Muscle layer of colon (tissue), 2 donors: Measurements from ENCODE around the gene PLEKHG5.

Source experiments
- H3K27ac ChIP-seq: one replicate; pipeline ENCODE4 v1.7.0; 2013; ENCODE audit warnings: low read depth, mild to moderate bottlenecking, low read length, moderate library complexity
- H3K27me3 ChIP-seq, 2 donors: one replicate each; pipeline ENCODE4 v1.7.0; 2013; ENCODE audit warnings: low read length in 2 of 2, mild to moderate bottlenecking in 2 of 2; ENCODE audit not compliant: insufficient read depth in 2 of 2, control insufficient read depth in 1 of 2
- H3K36me3 ChIP-seq: one replicate; pipeline ENCODE4 v1.7.0; 2013; ENCODE audit warnings: mild to moderate bottlenecking, low read length; ENCODE audit not compliant: insufficient read depth
- H3K4me1 ChIP-seq: one replicate; pipeline ENCODE4 v1.7.0; 2013; ENCODE audit warnings: mild to moderate bottlenecking, low read length; ENCODE audit not compliant: insufficient read depth
- H3K4me3 ChIP-seq, 2 donors: one replicate each; pipeline ENCODE4 v1.7.0; 2013; ENCODE audit warnings: low read length in 2 of 2, low read depth in 1 of 2, mild to moderate bottlenecking in 1 of 2, moderate library complexity in 1 of 2
- H3K9ac ChIP-seq: one replicate; pipeline ENCODE4 v1.7.0; 2013; ENCODE audit warnings: low read length
- H3K9me3 ChIP-seq: one replicate; pipeline ENCODE4 v1.7.0; 2013; ENCODE audit warnings: mild to moderate bottlenecking, low read length
- donor health status: abdominal sarcoma.
- donor health status: Adenocarcinoma of cecum.

Gene PLEKHG5

GRCh38 chr1:6509220-6509918 lies 17.9 kb upstream of the PLEKHG5 start:
- Histone ChIP-seq H3K4me1 (no peaks in the 10 kb centered on the region), H3K27ac (no peak overlapping the region), H3K27me3 (peaks cover 0 to 5% of the 10 kb centered on the region in 2 donors)

GRCh38 chr1:6508816-6509189 lies 17.3 kb upstream of the PLEKHG5 start:
- Histone ChIP-seq H3K4me3 (no peak overlapping the region), H3K9me3 (no peaks in the 10 kb centered on the region), H3K27ac (no peak overlapping the region), H3K4me1 (no peaks in the 10 kb centered on the region), H3K27me3 (peaks cover 0 to 5% of the 10 kb centered on the region in 2 donors), H3K36me3 (no peaks in the 10 kb centered on the region), H3K9ac (no peak overlapping the region)

More at GRCh38 chr1:6509220-6509918, 17.9 kb upstream of the PLEKHG5 start:
- Histone ChIP-seq H3K9ac (no peak overlapping the region), H3K4me3 (no peak overlapping the region), H3K9me3 (no peaks in the 10 kb centered on the region), H3K36me3 (no peaks in the 10 kb centered on the region)

- H3K4me3 ChIP-seq: no peak overlapping the region
- H3K27ac ChIP-seq: no peak overlapping the region
- H3K9ac ChIP-seq: no peak overlapping the region
- peaks cover 0 to 5% of the 10 kb centered on the region in 2 donors for H3K27me3 ChIP-seq
- no peaks in the 10 kb centered on the region for H3K9me3 ChIP-seq
- no peaks in the 10 kb centered on the region for H3K4me1 ChIP-seq
- H3K36me3 ChIP-seq: no peaks in the 10 kb centered on the region
These were observed 16.8 kb upstream of the PLEKHG5 start for GRCh38 chr1:6508154-6508815.

GRCh38 chr1:6507461-6507911 lies 16.0 kb upstream of the PLEKHG5 start:
- Histone ChIP-seq H3K36me3 (no peaks in the 10 kb centered on the region), H3K9ac (no peak overlapping the region), H3K27me3 (peaks cover 0 to 5% of the 10 kb centered on the region in 2 donors), H3K4me1 (no peaks in the 10 kb centered on the region), H3K27ac (no peak overlapping the region), H3K4me3 (no peak overlapping the region), H3K9me3 (no peaks in the 10 kb centered on the region)

GRCh38 chr1:6507037-6507428 lies 15.6 kb upstream of the PLEKHG5 start:
- Histone ChIP-seq H3K36me3 (no peaks in the 10 kb centered on the region), H3K4me1 (no peaks in the 10 kb centered on the region), H3K27me3 (peaks cover 0 to 5% of the 10 kb centered on the region in 2 donors), H3K9me3 (no peaks in the 10 kb centered on the region), H3K4me3 (no peak overlapping the region), H3K9ac (no peak overlapping the region), H3K27ac (no peak overlapping the region)

- Histone ChIP-seq H3K9ac (no peak overlapping the region), H3K4me3 (no peak overlapping the region), H3K36me3 (no peaks in the 10 kb centered on the region), H3K9me3 (no peaks in the 10 kb centered on the region), H3K27ac (no peak overlapping the region), H3K4me1 (no peaks in the 10 kb centered on the region), H3K27me3 (peaks cover 0 to 5% of the 10 kb centered on the region in 2 donors)
These were observed 15.0 kb upstream of the PLEKHG5 start for GRCh38 chr1:6506210-6507036.

GRCh38 chr1:6505367-6506209 lies 14.1 kb upstream of the PLEKHG5 start:
- no peaks in the 10 kb centered on the region for H3K9me3 ChIP-seq
- peaks cover 0 to 5% of the 10 kb centered on the region in 2 donors for H3K27me3 ChIP-seq
- no peak overlapping the region for H3K9ac ChIP-seq
- H3K4me3 ChIP-seq: no peak overlapping the region
- H3K4me1 ChIP-seq: no peaks in the 10 kb centered on the region
- no peak overlapping the region for H3K27ac ChIP-seq
- H3K36me3 ChIP-seq: no peaks in the 10 kb centered on the region

- Histone ChIP-seq H3K36me3 (no peaks in the 10 kb centered on the region), H3K27ac (no peak overlapping the region), H3K4me3 (no peak overlapping the region), H3K4me1 (no peaks in the 10 kb centered on the region), H3K9ac (no peak overlapping the region), H3K27me3 (peaks cover 0 to 5% of the 10 kb centered on the region in 2 donors), H3K9me3 (no peaks in the 10 kb centered on the region)
These were observed 13.4 kb upstream of the PLEKHG5 start for GRCh38 chr1:6504887-6505286.

- H3K4me1 ChIP-seq: no peaks in the 10 kb centered on the region
- no peak overlapping the region for H3K9ac ChIP-seq
- H3K4me3 ChIP-seq: no peak overlapping the region
- H3K27ac ChIP-seq: no peak overlapping the region
- H3K27me3 ChIP-seq: peaks cover 0 to 5% of the 10 kb centered on the region in 2 donors
- no peaks in the 10 kb centered on the region for H3K9me3 ChIP-seq
- no peaks in the 10 kb centered on the region for H3K36me3 ChIP-seq
These were observed 12.6 kb upstream of the PLEKHG5 start for GRCh38 chr1:6503884-6504602.

- H3K4me3 ChIP-seq: no peak overlapping the region
- H3K9ac ChIP-seq: no peak overlapping the region
- no peak overlapping the region for H3K27ac ChIP-seq
- no peaks in the 10 kb centered on the region for H3K36me3 ChIP-seq
- H3K4me1 ChIP-seq: no peaks in the 10 kb centered on the region
- no peaks in the 10 kb centered on the region for H3K27me3 ChIP-seq
- no peaks in the 10 kb centered on the region for H3K9me3 ChIP-seq
These were observed 10.8 kb upstream of the PLEKHG5 start for GRCh38 chr1:6502000-6502891.
